K562 (cell line): ENCODE data around the gene COL1A1. TPM values are rescaled to one million over a fixed set of nuclear protein-coding genes. Genes with fewer than 3 reads are reported as not detected.

Experiments
- ATAC-seq: fragments of 200-7000 bp; cut with Tn5 transposase; 3 replicates; pipeline ENCODE4 v1.9.1; 2020; ENCODE audit warnings: moderate library complexity
- BruUV-seq: library from RNA; stranded (reverse); fragments of 400-500 nt; replicated peaks from 2 replicates; lab custom pipeline; 2021; lab: Mats Ljungman, UMichigan
- CTCF ChIA-PET: fragments of 300-600 bp; formaldehyde crosslinking; extraction: SDS; loops from one replicate; lab custom pipeline; 2021; ENCODE audit warnings: low intra/inter-chr PET ratio; lab: Yijun Ruan, JAX
- POLR2A ChIA-PET: fragments of 300-600, 350-650 bp; sonication (Branson Sonifier 250); formaldehyde crosslinking; extraction: SDS; loops from one replicate; lab custom pipeline; 2021; ENCODE audit warnings: antibody characterized with exemption, inconsistent platforms; lab: Yijun Ruan, JAX
- DNase-seq, 4 experiments: peaks; one replicate each; pipeline versions ENCODE4 v3.0.0 to v3.0.0-alpha.2; 2011 to 2018; ENCODE audit warnings: low spot score in 3 of 4, mixed read lengths in 3 of 4; ENCODE audit errors: extremely low read depth in 1 of 4
- FAIRE-seq: peaks from 2 replicates; lab custom pipeline; 2011; peaks lifted over from hg19 to GRCh38; lab: Jason Lieb, UNC
- H2AFZ ChIP-seq: 2 replicates; pipeline ENCODE4 v1.6.0; 2011; ENCODE audit warnings: low read depth, low read length, control low read depth, inconsistent platforms
- H3K27ac ChIP-seq: fragments of 200-600 bp; 3 replicates; pipeline ENCODE4 v1.8.0; 2011; ENCODE audit warnings: low read depth, mild to moderate bottlenecking, control low read depth, inconsistent platforms, low read length, moderate library complexity, mixed read lengths; ENCODE audit errors: extremely low read depth
- H3K27me3 ChIP-seq, 2 experiments: fragments of 300-600 bp in 1 of 2; 2 replicates in 1 of 2; 3 replicates in 1 of 2; pipeline versions ENCODE4 v1.6.0 to v1.8.0; 2011; ENCODE audit warnings: inconsistent platforms in 2 of 2, low read length in 2 of 2, mild to moderate bottlenecking in 1 of 2, mixed read lengths in 1 of 2, moderate library complexity in 1 of 2; ENCODE audit not compliant: control insufficient read depth in 2 of 2, insufficient read depth in 2 of 2
- H3K36me3 ChIP-seq: fragments of 300-600 bp; 3 replicates; pipeline ENCODE4 v1.8.0; 2011; ENCODE audit warnings: mild to moderate bottlenecking, low read length, inconsistent platforms; ENCODE audit not compliant: control insufficient read depth, insufficient read depth
- H3K4me1 ChIP-seq, 2 experiments: fragments of 200-600 bp in 1 of 2; replicated peaks in 1 of 2; 2 replicates in 1 of 2; 3 replicates in 1 of 2; pipeline versions ENCODE4 v1.5.1 to v1.8.0; 2011; ENCODE audit warnings: inconsistent platforms in 2 of 2, low read length in 2 of 2, mild to moderate bottlenecking in 1 of 2, mixed read lengths in 1 of 2, moderate library complexity in 1 of 2; ENCODE audit not compliant: control insufficient read depth in 2 of 2, insufficient read depth in 2 of 2
- H3K4me2 ChIP-seq: 2 replicates; pipeline ENCODE4 v1.6.1; 2011; ENCODE audit warnings: low read length, control low read depth, inconsistent platforms, mixed read lengths; ENCODE audit not compliant: insufficient read depth
- H3K4me3 ChIP-seq: fragments of 200-600 bp; sonication (generic), shearing (Covaris generic); 2 replicates; pipeline ENCODE4 v1.5.1; 2016; ENCODE audit warnings: control low read depth, inconsistent platforms
- H3K79me2 ChIP-seq: fragments of 200-600 bp; 3 replicates; pipeline ENCODE4 v1.8.0; 2011; ENCODE audit warnings: low read length, inconsistent platforms; ENCODE audit not compliant: control insufficient read depth, insufficient read depth
- H3K9ac ChIP-seq, 2 experiments: 2 replicates each; pipeline versions ENCODE4 v1.6.0 to v1.6.1; 2011; ENCODE audit warnings: low read depth in 2 of 2, low read length in 2 of 2, control low read depth in 1 of 2, inconsistent platforms in 1 of 2, mild to moderate bottlenecking in 1 of 2, mixed read lengths in 1 of 2; ENCODE audit not compliant: insufficient read depth in 1 of 2
- H3K9me1 ChIP-seq: one replicate; pipeline ENCODE4 v1.6.0; 2011; ENCODE audit warnings: inconsistent platforms, mild to moderate bottlenecking, low read length, moderate library complexity; ENCODE audit not compliant: control insufficient read depth, insufficient read depth
- H3K9me3 ChIP-seq: replicated peaks from 2 replicates; pipeline ENCODE4 v1.5.1; 2011; ENCODE audit warnings: low read depth, low read length, inconsistent platforms; ENCODE audit not compliant: control insufficient read depth, insufficient read depth
- H4K20me1 ChIP-seq: replicated peaks from 2 replicates; pipeline ENCODE4 v1.6.1; 2011; ENCODE audit warnings: low read length, inconsistent platforms, mixed read lengths; ENCODE audit not compliant: control insufficient read depth, insufficient read depth
- BRF1 ChIP-seq: IDR thresholded peaks from 3 replicates; pipeline ENCODE4 v1.6.1; 2011; ENCODE audit warnings: borderline replicate concordance, mild to moderate bottlenecking; ENCODE audit not compliant: insufficient read length; ENCODE audit errors: extremely low read depth
- FUS ChIP-seq: fragments of 200-400 bp; formaldehyde crosslinking; optimal IDR thresholded peaks from 2 replicates; pipeline ENCODE3; 2017; ENCODE audit warnings: low read depth, low read length
- GABPB2 ChIP-seq: fragments of 250-450 bp; sonication (Bioruptor Pico); conservative IDR thresholded peaks from 2 replicates; pipeline ENCODE4 v1.5.1; 2021; ENCODE audit warnings: mild to moderate bottlenecking
- IFI16 ChIP-seq: fragments of 250-450 bp; sonication (Bioruptor Pico); IDR thresholded peaks from 2 replicates; pipeline ENCODE4 v2.1.2; 2022; ENCODE audit warnings: mild to moderate bottlenecking, inconsistent platforms
- NR2C2 ChIP-seq, 2 experiments: fragments of 200-800 bp in 1 of 2; sonication (Bioruptor generic) in 1 of 2; sonication (generic) in 1 of 2; formaldehyde crosslinking in 1 of 2; IDR thresholded peaks; 2 replicates each; pipeline versions ENCODE4 v1.6.1 to v1.8.0; 2016 to 2022; ENCODE audit warnings: mild to moderate bottlenecking in 1 of 2, missing compliant biosample characterization in 1 of 2, missing genetic modification characterization in 1 of 2, missing genetic modification reagents in 1 of 2
- NR2F6 ChIP-seq: fragments of 450-650 bp; formaldehyde crosslinking; IDR thresholded peaks from 2 replicates; pipeline ENCODE4 v1.4.0; 2020; ENCODE audit warnings: mild to moderate bottlenecking
- NR4A1 ChIP-seq, 2 experiments: fragments of 250-450 bp in 1 of 2; fragments of 450-650 bp in 1 of 2; sonication (Bioruptor Pico) in 1 of 2; IDR thresholded peaks; 2 replicates each; pipeline versions ENCODE4 v1.4.0 to v1.6.1; 2016 to 2020; ENCODE audit warnings: mild to moderate bottlenecking in 2 of 2, missing compliant biosample characterization in 1 of 2, missing genetic modification characterization in 1 of 2, moderate library complexity in 1 of 2
- OTX1 ChIP-seq: fragments of 450-650 bp; formaldehyde crosslinking; IDR thresholded peaks from 2 replicates; pipeline ENCODE4 v1.4.0; 2022; ENCODE audit warnings: mild to moderate bottlenecking
- POLR2B ChIP-seq: fragments of 450-650 bp; IDR thresholded peaks from 2 replicates; pipeline ENCODE4 v1.6.1; 2018; ENCODE audit warnings: low read depth; ENCODE audit not compliant: partially characterized antibody
- TAF15 ChIP-seq: fragments of 200-400 bp; formaldehyde crosslinking; IDR thresholded peaks from 2 replicates; pipeline ENCODE4 v1.6.1; 2017; ENCODE audit warnings: mild to moderate bottlenecking, low read depth, low read length, moderate library complexity
- XRCC4 ChIP-seq: IDR thresholded peaks from one replicate; pipeline ENCODE4 v1.6.1; 2011; ENCODE audit not compliant: insufficient read depth, insufficient read length; ENCODE audit errors: extremely low read depth
- ZNF318 ChIP-seq, 2 experiments: fragments of 450-650 bp; IDR thresholded peaks; 2 replicates each; pipeline ENCODE4 v1.6.1; 2016; ENCODE audit warnings: mild to moderate bottlenecking in 2 of 2, borderline replicate concordance in 1 of 2, low read depth in 1 of 2, moderate library complexity in 1 of 2
- WGBS: fragments of 100-300 bp; shearing (Covaris generic); methylation state at CpG from one replicate; pipeline ENCODE4 v1.1.6; 2016; ENCODE audit warnings: low coverage, mixed read lengths; ENCODE audit not compliant: insufficient coverage; ENCODE audit errors: missing lambda C conversion rate; 5-methylcytosine and 5-hydroxymethylcytosine counted together
- in situ Hi-C: fragments of 300-500 bp; cut with MboI; formaldehyde crosslinking; loops from 4 replicates; pipeline ENCODE4 v1.15.0; 2018; ENCODE audit warnings: inconsistent platforms, mixed read lengths
- intact Hi-C: fragments of 100-400 bp; cut with micrococcal nuclease; formaldehyde crosslinking; loops from 2 replicates; pipeline ENCODE4 v1.14.2; 2022
- polyA plus RNA-seq, 8 experiments: library from polyadenylated mRNA; depleted of rRNA in 4 of 8; stranded (reverse) in 5 of 8; unstranded in 3 of 8; fragments of >200 nt; fragmentation: Nextera tagmentation in 2 of 8; fragmentation: Illumina TruSeq in 1 of 8; extraction: Ambion mirVana in 2 of 8; extraction: Trizol in 1 of 8; gene quantifications; 2 replicates each; pipeline versions ENCODE4 v1.2.1 to v1.2.3, GENCODE V29; 2011 to 2014; ENCODE audit warnings: inconsistent platforms in 1 of 8, missing spikeins in 1 of 8
- total RNA-seq, 7 experiments: library from RNA; depleted of rRNA in 6 of 7; stranded (reverse); fragments of >200 nt in 6 of 7; fragmentation: Illumina TruSeq in 2 of 7; extraction: Trizol in 2 of 7; gene quantifications; 2 replicates each; pipeline versions ENCODE4 v1.2.1 to v1.2.3, GENCODE V29; 2011 to 2021; ENCODE audit warnings: low replicate concordance in 1 of 7

The COL1A1 gene
- total and polyA plus RNA-seq, 9 of the 15 experiments (the other 6 are each of a cell fraction or from before 2014, with no cell fraction given) = 0.04 to 3.4 (median 0.18) TPM

- H3K79me2 ChIP-seq = peaks cover 57% of the 10 kb centered on the region
- in situ Hi-C loops (no loop called here), intact Hi-C loops (no loop called here)
- ChIA-PET POLR2A (interaction anchor here (0.9 to 1.1 kb wide), 2 partner anchors 10 to 18 kb away, joined by 3 read pairs; no protein-coding TSS in a partner anchor), CTCF (no interaction called here)
- H4K20me1 ChIP-seq = peaks cover 12% of the 10 kb centered on the region
- H3K27me3 ChIP-seq = no peaks in the 10 kb centered on the region
- peak; percentile 78 for ATAC-seq
- peak; percentile 70 for FAIRE-seq
- peak overlapping the region; percentile 67 to 97 for H3K9ac ChIP-seq
- H3K36me3 ChIP-seq = peaks cover 19% of the 10 kb centered on the region
- peak overlapping the region; percentile 87 for H3K27ac ChIP-seq
- WGBS = under 1% methylated on average over 21 of the region's 40 CpGs
- TSS peak; percentile 87 for BruUV-seq
- DNase-seq = peak; percentile 80 to 94 (median 90)
- no peaks in the 10 kb centered on the region for H3K9me3 ChIP-seq
- H3K9me1 ChIP-seq = peaks cover 5% of the 10 kb centered on the region
- peak overlapping the region; percentile 81 for H2AFZ ChIP-seq
- H3K4me2 ChIP-seq = peak overlapping the region; percentile 92
- H3K4me1 ChIP-seq = peaks cover 53 to 94% of the 10 kb centered on the region in 2 experiments
- peak overlapping the region; percentile 67 for H3K4me3 ChIP-seq
- TF ChIP-seq ZNF318 (IDR thresholded peaks at IDR 0.05; ENCODE audit: borderline replicate concordance in 1 of 2, low read depth in 1 of 2) = 0 out of 4 replicates have a peak, but pooled peaks of 1 of the 2 experiments have one; percentile 48
- no peak for TF ChIP-seq NR2F6 (CRISPR knock-in tag)
- no peak for TF ChIP-seq XRCC4
- no peak for TF ChIP-seq NR4A1 (CRISPR knock-in tag; IDR thresholded peaks at IDR 0.05)
- TF ChIP-seq NR4A1 (tag; IDR thresholded peaks at IDR 0.05) = no peak
- peak; percentile 50 for TF ChIP-seq POLR2B
- TF ChIP-seq NR2C2 (CRISPR knock-in tag; IDR thresholded peaks at IDR 0.05) = no peak
- TF ChIP-seq NR2C2 (tag; IDR thresholded peaks at IDR 0.05) = peak; percentile 74
- no peak for TF ChIP-seq IFI16 (CRISPR knock-in tag)
- TF ChIP-seq GABPB2 (CRISPR knock-in tag) = no peak
- TF ChIP-seq BRF1 = no peak
- no peak for TF ChIP-seq FUS
- no peak for TF ChIP-seq OTX1
- no peak for TF ChIP-seq TAF15
Measured at GRCh38 chr17:50151041-50151936, 50.1 kb downstream of the COL1A1 start.
